ENCODE results near the gene CD96.

DNA sequence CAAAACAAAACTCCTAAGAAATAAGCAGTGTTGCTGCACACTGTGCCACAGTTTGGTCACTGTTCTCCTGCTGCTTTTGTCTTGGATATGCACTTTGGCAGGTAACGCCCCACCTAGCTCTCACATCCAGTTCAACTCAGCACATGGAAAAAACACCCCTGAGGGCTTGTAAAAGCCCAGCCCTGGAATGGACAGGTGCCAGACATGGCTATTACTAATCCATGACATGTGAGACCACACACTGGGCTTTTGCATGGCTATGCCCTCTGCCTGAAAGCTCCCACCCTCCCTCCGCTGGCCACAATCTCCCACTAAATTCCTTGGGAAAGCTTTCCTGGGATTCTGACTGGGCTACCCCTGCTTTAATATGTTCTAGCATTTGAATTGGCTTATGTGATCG, 77.8 kb downstream of the CD96 start:
- no peak for TF ChIP-seq EZH2 (IDR thresholded peaks at IDR 0.05; ENCODE audit: borderline replicate concordance, low read length)
- TF ChIP-seq, protein P1, sequence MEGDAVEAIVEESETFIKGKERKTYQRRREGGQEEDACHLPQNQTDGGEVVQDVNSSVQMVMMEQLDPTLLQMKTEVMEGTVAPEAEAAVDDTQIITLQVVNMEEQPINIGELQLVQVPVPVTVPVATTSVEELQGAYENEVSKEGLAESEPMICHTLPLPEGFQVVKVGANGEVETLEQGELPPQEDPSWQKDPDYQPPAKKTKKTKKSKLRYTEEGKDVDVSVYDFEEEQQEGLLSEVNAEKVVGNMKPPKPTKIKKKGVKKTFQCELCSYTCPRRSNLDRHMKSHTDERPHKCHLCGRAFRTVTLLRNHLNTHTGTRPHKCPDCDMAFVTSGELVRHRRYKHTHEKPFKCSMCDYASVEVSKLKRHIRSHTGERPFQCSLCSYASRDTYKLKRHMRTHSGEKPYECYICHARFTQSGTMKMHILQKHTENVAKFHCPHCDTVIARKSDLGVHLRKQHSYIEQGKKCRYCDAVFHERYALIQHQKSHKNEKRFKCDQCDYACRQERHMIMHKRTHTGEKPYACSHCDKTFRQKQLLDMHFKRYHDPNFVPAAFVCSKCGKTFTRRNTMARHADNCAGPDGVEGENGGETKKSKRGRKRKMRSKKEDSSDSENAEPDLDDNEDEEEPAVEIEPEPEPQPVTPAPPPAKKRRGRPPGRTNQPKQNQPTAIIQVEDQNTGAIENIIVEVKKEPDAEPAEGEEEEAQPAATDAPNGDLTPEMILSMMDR (conservative IDR thresholded peaks at IDR 0.05 in 1 of 2, IDR thresholded peaks at IDR 0.05 in 1 of 2; ENCODE audit: extremely low read depth in 1 of 2, insufficient read depth in 1 of 2, low read depth in 1 of 2, low read length in 2 of 2), result no peak
